SK-N-SH (cell line): ENCODE data around the gene LCA5L.

Experiments used
- CTCF ChIP-seq: fragments of 200-600 bp; sonication (generic); IDR thresholded peaks from 2 replicates; pipeline ENCODE4 v1.6.1; 2017; ENCODE audit warnings: antibody characterized with exemption, mild to moderate bottlenecking, moderate library complexity
- EZH2phosphoT487 ChIP-seq: fragments of 200-600 bp; sonication (generic); IDR thresholded peaks from 2 replicates; pipeline ENCODE4 v1.6.1; 2017; ENCODE audit warnings: low read depth, mixed run types, mild to moderate bottlenecking, antibody characterized with exemption, moderate library complexity, borderline replicate concordance
- FOXM1 ChIP-seq: IDR thresholded peaks from 2 replicates; pipeline ENCODE4 v1.4.0; 2012; ENCODE audit warnings: low read depth, mild to moderate bottlenecking
- JUND ChIP-seq: IDR thresholded peaks from 2 replicates; pipeline ENCODE4 v1.4.0; 2012
- NFIC ChIP-seq: IDR thresholded peaks from 2 replicates; pipeline ENCODE4 v1.4.0; 2012; ENCODE audit warnings: borderline replicate concordance
- POLR2AphosphoS5 ChIP-seq: IDR thresholded peaks from 2 replicates; pipeline ENCODE4 v1.6.1; 2012; ENCODE audit warnings: low read depth, low read length
- RCOR1 ChIP-seq: fragments of 150-350 bp; IDR thresholded peaks from 2 replicates; pipeline ENCODE4 v1.6.1; 2017; ENCODE audit warnings: antibody characterized with exemption, low read length
- REST ChIP-seq: IDR thresholded peaks from 2 replicates; pipeline ENCODE4 v1.6.1; 2012; ENCODE audit warnings: mild to moderate bottlenecking, low read depth, low read length, moderate library complexity
- TAF1 ChIP-seq: IDR thresholded peaks from 2 replicates; pipeline ENCODE4 v1.6.1; 2012; ENCODE audit warnings: low read depth, mild to moderate bottlenecking, low read length, moderate library complexity, borderline replicate concordance
- TCF12 ChIP-seq: IDR thresholded peaks from 2 replicates; pipeline ENCODE4 v1.4.0; 2012
- USF1 ChIP-seq: IDR thresholded peaks from 2 replicates; pipeline ENCODE4 v1.4.0; 2012; ENCODE audit warnings: low read depth, borderline replicate concordance
- ZBTB33 ChIP-seq: IDR thresholded peaks from 2 replicates; pipeline ENCODE4 v1.4.0; 2012; ENCODE audit warnings: low read depth, borderline replicate concordance

GRCh38 chr21:39481886-39482285, 36.3 kb upstream of the LCA5L start:
- no peak for TF ChIP-seq CTCF
- TF ChIP-seq FOXM1 = no peak
- no peak for TF ChIP-seq REST
- TF ChIP-seq RCOR1 = no peak
- no peak for TF ChIP-seq USF1
- TF ChIP-seq JUND = no peak
- no peak for TF ChIP-seq ZBTB33
- TF ChIP-seq TCF12 = no peak
- TF ChIP-seq TAF1 = no peak
- no peak for TF ChIP-seq NFIC
- no peak for TF ChIP-seq EZH2phosphoT487
- no peak for TF ChIP-seq POLR2AphosphoS5
